ENCODE measurements around the gene HMCN2.

Gene HMCN2

GRCh38 chr9:130425741-130426466, 160.3 kb downstream of the HMCN2 start:
- TF ChIP-seq REST (IDR thresholded peaks at IDR 0.05; ENCODE audit: low read depth) (no peak), CREB1 (IDR thresholded peaks at IDR 0.05; ENCODE audit: low read depth) (no peak), TAF1 (IDR thresholded peaks at IDR 0.05; ENCODE audit: low read depth) (no peak), TEAD4 (IDR thresholded peaks at IDR 0.05) (no peak), FOXM1 (IDR thresholded peaks at IDR 0.05; ENCODE audit: borderline replicate concordance, low read depth) (no peak), USF1 (IDR thresholded peaks at IDR 0.05) (no peak), EGR1 (IDR thresholded peaks at IDR 0.05) (no peak), MAX (IDR thresholded peaks at IDR 0.05) (no peak), NFIC (IDR thresholded peaks at IDR 0.05) (no peak), YY1 (IDR thresholded peaks at IDR 0.05; ENCODE audit: low read depth) (no peak), RAD21 (IDR thresholded peaks at IDR 0.05; ENCODE audit: low read depth) (no peak), ZBTB7A (IDR thresholded peaks at IDR 0.05; ENCODE audit: low read depth) (no peak), TCF12 (IDR thresholded peaks at IDR 0.05; ENCODE audit: low read depth) (no peak), EP300 (IDR thresholded peaks at IDR 0.05; ENCODE audit: borderline replicate concordance) (no peak), CEBPB (IDR thresholded peaks at IDR 0.05) (no peak)

GRCh38 chr9:130426467-130426773, 160.9 kb downstream of the HMCN2 start:
- TF ChIP-seq ZBTB7A (IDR thresholded peaks at IDR 0.05; ENCODE audit: low read depth) = no peak
- TF ChIP-seq REST (IDR thresholded peaks at IDR 0.05; ENCODE audit: low read depth) = no peak
- no peak for TF ChIP-seq EGR1 (IDR thresholded peaks at IDR 0.05)
- no peak for TF ChIP-seq MAX (IDR thresholded peaks at IDR 0.05)
- no peak for TF ChIP-seq RAD21 (IDR thresholded peaks at IDR 0.05; ENCODE audit: low read depth)
- no peak for TF ChIP-seq TEAD4 (IDR thresholded peaks at IDR 0.05)
- TF ChIP-seq TCF12 (IDR thresholded peaks at IDR 0.05; ENCODE audit: low read depth) = no peak
- no peak for TF ChIP-seq TAF1 (IDR thresholded peaks at IDR 0.05; ENCODE audit: low read depth)
- no peak for TF ChIP-seq CEBPB (IDR thresholded peaks at IDR 0.05)
- TF ChIP-seq NFIC (IDR thresholded peaks at IDR 0.05) = no peak
- TF ChIP-seq CREB1 (IDR thresholded peaks at IDR 0.05; ENCODE audit: low read depth) = no peak
- TF ChIP-seq YY1 (IDR thresholded peaks at IDR 0.05; ENCODE audit: low read depth) = no peak
- TF ChIP-seq EP300 (IDR thresholded peaks at IDR 0.05; ENCODE audit: borderline replicate concordance) = no peak

- TF ChIP-seq TCF12 (IDR thresholded peaks at IDR 0.05; ENCODE audit: low read depth) (no peak), RAD21 (IDR thresholded peaks at IDR 0.05; ENCODE audit: low read depth) (0 out of 2 replicates have a peak, but pooled peaks have one; percentile 17), CEBPB (IDR thresholded peaks at IDR 0.05) (no peak)
These were observed 161.3 kb downstream of the HMCN2 start for GRCh38 chr9:130426883-130427282.

GRCh38 chr9:130427326-130427725, 161.8 kb downstream of the HMCN2 start:
- TF ChIP-seq NFIC (IDR thresholded peaks at IDR 0.05) (no peak), MAX (IDR thresholded peaks at IDR 0.05) (no peak), FOXM1 (IDR thresholded peaks at IDR 0.05; ENCODE audit: borderline replicate concordance, low read depth) (no peak), USF1 (IDR thresholded peaks at IDR 0.05) (no peak), CREB1 (IDR thresholded peaks at IDR 0.05; ENCODE audit: low read depth) (no peak), TCF12 (IDR thresholded peaks at IDR 0.05; ENCODE audit: low read depth) (no peak), CEBPB (IDR thresholded peaks at IDR 0.05) (no peak), RAD21 (IDR thresholded peaks at IDR 0.05; ENCODE audit: low read depth) (no peak), TAF1 (IDR thresholded peaks at IDR 0.05; ENCODE audit: low read depth) (no peak), TEAD4 (IDR thresholded peaks at IDR 0.05) (no peak), REST (IDR thresholded peaks at IDR 0.05; ENCODE audit: low read depth) (no peak), EGR1 (IDR thresholded peaks at IDR 0.05) (no peak), YY1 (IDR thresholded peaks at IDR 0.05; ENCODE audit: low read depth) (no peak), EP300 (IDR thresholded peaks at IDR 0.05; ENCODE audit: borderline replicate concordance) (no peak), ZBTB7A (IDR thresholded peaks at IDR 0.05; ENCODE audit: low read depth) (no peak)
